GM12878 (cell line): Measurements from ENCODE around the gene CRIM1.

Source experiments
- BHLHE40 ChIP-seq, 2 experiments: fragments of 450-650 bp in 1 of 2; IDR thresholded peaks; 2 replicates each; pipeline ENCODE4 v1.6.1; 2011 to 2017; ENCODE audit warnings: low read depth in 2 of 2, borderline replicate concordance in 1 of 2, improper control_type of control experiment in 1 of 2, low read length in 1 of 2, mild to moderate bottlenecking in 1 of 2
- CHD4 ChIP-seq: fragments of 200-600 bp; sonication (generic); IDR thresholded peaks from 2 replicates; pipeline ENCODE4 v1.6.1; 2016; ENCODE audit warnings: mild to moderate bottlenecking
- FOXM1 ChIP-seq: IDR thresholded peaks from 2 replicates; pipeline ENCODE4 v1.6.1; 2012; ENCODE audit warnings: low read depth, mild to moderate bottlenecking, inconsistent platforms, low read length, moderate library complexity
- GABPA ChIP-seq: IDR thresholded peaks from 2 replicates; pipeline ENCODE4 v1.6.1; 2014; ENCODE audit warnings: antibody characterized with exemption, low read depth, mild to moderate bottlenecking, inconsistent platforms
- LARP7 ChIP-seq: fragments of 450-650 bp; IDR thresholded peaks from 2 replicates; pipeline ENCODE4 v1.6.1; 2017; ENCODE audit warnings: mild to moderate bottlenecking
- NFIC ChIP-seq: IDR thresholded peaks from 2 replicates; pipeline ENCODE4 v1.6.1; 2012; ENCODE audit warnings: low read depth, mild to moderate bottlenecking, inconsistent platforms, low read length, moderate library complexity
- NR2C2 ChIP-seq: IDR thresholded peaks from 2 replicates; pipeline ENCODE4 v1.6.1; 2011; ENCODE audit warnings: borderline replicate concordance, low read depth; ENCODE audit not compliant: control insufficient read depth, insufficient read length
- TARDBP ChIP-seq: IDR thresholded peaks from 2 replicates; pipeline ENCODE4 v1.6.1; 2016; ENCODE audit warnings: borderline replicate concordance
- TBL1XR1 ChIP-seq: IDR thresholded peaks from 2 replicates; pipeline ENCODE4 v1.6.1; 2012; ENCODE audit warnings: low read depth, low read length, improper control_type of control experiment
- TF ChIP-seq, protein P1 (sequence below), 3 experiments: IDR thresholded peaks in 2 of 3; conservative IDR thresholded peaks in 1 of 3; 2 replicates each; pipeline ENCODE4 v1.5.1; 2011; ENCODE audit warnings: low read depth in 3 of 3, low read length in 3 of 3, mild to moderate bottlenecking in 3 of 3, control low read depth in 2 of 3, moderate library complexity in 2 of 3, inconsistent platforms in 1 of 3, mixed read lengths in 1 of 3; ENCODE audit not compliant: control insufficient read depth in 2 of 3, insufficient read depth in 1 of 3; ENCODE audit errors: extremely low read depth in 1 of 3
- TF ChIP-seq, protein P2 (sequence below): fragments of 450-650 bp; IDR thresholded peaks from 2 replicates; pipeline ENCODE4 v1.6.1; 2018; ENCODE audit warnings: mild to moderate bottlenecking, low read depth, moderate library complexity; ENCODE audit not compliant: partially characterized antibody
- TF ChIP-seq, protein P3 (sequence below): IDR thresholded peaks from 2 replicates; pipeline ENCODE4 v1.6.1; 2012; ENCODE audit warnings: low read length, inconsistent platforms

DNA sequence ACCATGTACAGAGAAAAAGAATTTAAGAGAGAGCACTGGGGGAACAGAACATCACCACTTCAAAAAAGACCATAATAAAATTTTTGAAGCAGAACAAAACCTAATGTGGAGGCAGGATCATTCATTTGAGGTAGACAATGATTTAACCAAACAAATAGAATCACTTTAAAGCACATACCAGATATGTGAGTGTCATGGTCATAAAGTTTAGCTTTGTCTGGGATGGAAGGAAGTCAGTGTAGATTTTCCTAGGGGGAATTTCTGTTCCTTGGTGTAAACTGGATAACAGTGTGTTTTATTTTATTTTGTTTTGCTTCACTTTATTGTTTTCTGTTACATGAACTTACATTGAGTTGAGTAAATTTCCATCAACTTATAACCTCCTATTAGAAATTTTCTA is 120.8 kb downstream of the CRIM1 start:
- no peak for TF ChIP-seq BHLHE40 (IDR thresholded peaks at IDR 0.05; ENCODE audit: borderline replicate concordance in 1 of 2, low read depth in 2 of 2, low read length in 1 of 2)
- TF ChIP-seq, protein P1, sequence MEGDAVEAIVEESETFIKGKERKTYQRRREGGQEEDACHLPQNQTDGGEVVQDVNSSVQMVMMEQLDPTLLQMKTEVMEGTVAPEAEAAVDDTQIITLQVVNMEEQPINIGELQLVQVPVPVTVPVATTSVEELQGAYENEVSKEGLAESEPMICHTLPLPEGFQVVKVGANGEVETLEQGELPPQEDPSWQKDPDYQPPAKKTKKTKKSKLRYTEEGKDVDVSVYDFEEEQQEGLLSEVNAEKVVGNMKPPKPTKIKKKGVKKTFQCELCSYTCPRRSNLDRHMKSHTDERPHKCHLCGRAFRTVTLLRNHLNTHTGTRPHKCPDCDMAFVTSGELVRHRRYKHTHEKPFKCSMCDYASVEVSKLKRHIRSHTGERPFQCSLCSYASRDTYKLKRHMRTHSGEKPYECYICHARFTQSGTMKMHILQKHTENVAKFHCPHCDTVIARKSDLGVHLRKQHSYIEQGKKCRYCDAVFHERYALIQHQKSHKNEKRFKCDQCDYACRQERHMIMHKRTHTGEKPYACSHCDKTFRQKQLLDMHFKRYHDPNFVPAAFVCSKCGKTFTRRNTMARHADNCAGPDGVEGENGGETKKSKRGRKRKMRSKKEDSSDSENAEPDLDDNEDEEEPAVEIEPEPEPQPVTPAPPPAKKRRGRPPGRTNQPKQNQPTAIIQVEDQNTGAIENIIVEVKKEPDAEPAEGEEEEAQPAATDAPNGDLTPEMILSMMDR (IDR thresholded peaks at IDR 0.05 in 2 of 3, conservative IDR thresholded peaks at IDR 0.05 in 1 of 3; ENCODE audit: control insufficient read depth in 2 of 3, extremely low read depth in 1 of 3, insufficient read depth in 1 of 3, low read depth in 3 of 3, low read length in 3 of 3), result no peak
- no peak for TF ChIP-seq TARDBP
- no peak for TF ChIP-seq TBL1XR1
- no peak for TF ChIP-seq CHD4
- TF ChIP-seq, protein P2, sequence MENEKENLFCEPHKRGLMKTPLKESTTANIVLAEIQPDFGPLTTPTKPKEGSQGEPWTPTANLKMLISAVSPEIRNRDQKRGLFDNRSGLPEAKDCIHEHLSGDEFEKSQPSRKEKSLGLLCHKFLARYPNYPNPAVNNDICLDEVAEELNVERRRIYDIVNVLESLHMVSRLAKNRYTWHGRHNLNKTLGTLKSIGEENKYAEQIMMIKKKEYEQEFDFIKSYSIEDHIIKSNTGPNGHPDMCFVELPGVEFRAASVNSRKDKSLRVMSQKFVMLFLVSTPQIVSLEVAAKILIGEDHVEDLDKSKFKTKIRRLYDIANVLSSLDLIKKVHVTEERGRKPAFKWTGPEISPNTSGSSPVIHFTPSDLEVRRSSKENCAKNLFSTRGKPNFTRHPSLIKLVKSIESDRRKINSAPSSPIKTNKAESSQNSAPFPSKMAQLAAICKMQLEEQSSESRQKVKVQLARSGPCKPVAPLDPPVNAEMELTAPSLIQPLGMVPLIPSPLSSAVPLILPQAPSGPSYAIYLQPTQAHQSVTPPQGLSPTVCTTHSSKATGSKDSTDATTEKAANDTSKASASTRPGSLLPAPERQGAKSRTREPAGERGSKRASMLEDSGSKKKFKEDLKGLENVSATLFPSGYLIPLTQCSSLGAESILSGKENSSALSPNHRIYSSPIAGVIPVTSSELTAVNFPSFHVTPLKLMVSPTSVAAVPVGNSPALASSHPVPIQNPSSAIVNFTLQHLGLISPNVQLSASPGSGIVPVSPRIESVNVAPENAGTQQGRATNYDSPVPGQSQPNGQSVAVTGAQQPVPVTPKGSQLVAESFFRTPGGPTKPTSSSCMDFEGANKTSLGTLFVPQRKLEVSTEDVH, result no peak
- TF ChIP-seq GABPA, result no peak
- no peak for TF ChIP-seq FOXM1
- TF ChIP-seq, protein P3, sequence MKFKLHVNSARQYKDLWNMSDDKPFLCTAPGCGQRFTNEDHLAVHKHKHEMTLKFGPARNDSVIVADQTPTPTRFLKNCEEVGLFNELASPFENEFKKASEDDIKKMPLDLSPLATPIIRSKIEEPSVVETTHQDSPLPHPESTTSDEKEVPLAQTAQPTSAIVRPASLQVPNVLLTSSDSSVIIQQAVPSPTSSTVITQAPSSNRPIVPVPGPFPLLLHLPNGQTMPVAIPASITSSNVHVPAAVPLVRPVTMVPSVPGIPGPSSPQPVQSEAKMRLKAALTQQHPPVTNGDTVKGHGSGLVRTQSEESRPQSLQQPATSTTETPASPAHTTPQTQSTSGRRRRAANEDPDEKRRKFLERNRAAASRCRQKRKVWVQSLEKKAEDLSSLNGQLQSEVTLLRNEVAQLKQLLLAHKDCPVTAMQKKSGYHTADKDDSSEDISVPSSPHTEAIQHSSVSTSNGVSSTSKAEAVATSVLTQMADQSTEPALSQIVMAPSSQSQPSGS, result no peak
- no peak for TF ChIP-seq NR2C2
- TF ChIP-seq NFIC, result no peak
- no peak for TF ChIP-seq LARP7
